Pancreas (tissue), 10 donors: Measurements from ENCODE around the gene MPP3. TPM values are rescaled to one million over a fixed set of nuclear protein-coding genes. Genes with fewer than 3 reads are reported as not detected.

Experiments used
- ATAC-seq, 4 donors: fragments of 200-7000 bp; cut with Tn5 transposase; one replicate each; pipeline versions ENCODE4 v1.8.0 to v1.9.1; 2020; ENCODE audit warnings: mild to moderate bottlenecking in 4 of 4, moderate library complexity in 4 of 4
- DNase-seq, 6 donors: peaks; one replicate each; pipeline ENCODE4 v3.0.0-alpha.2; 2020
- FAIRE-seq: peaks from 2 replicates; lab custom pipeline; 2012; peaks lifted over from hg19 to GRCh38; lab: Jason Lieb, UNC
- H3K27ac ChIP-seq, 4 donors: fragments of 200-600 bp; sonication (generic); 1 replicate in 3 of 4; 2 replicates in 1 of 4; pipeline versions ENCODE4 v1.5.0 to v1.8.0; 2020
- H3K27me3 ChIP-seq, 4 donors: fragments of 200-600 bp; one replicate each; pipeline ENCODE4 v1.8.0; 2021
- H3K36me3 ChIP-seq, 3 donors: fragments of 200-600 bp; sonication (generic) in 1 of 3; one replicate each; pipeline versions ENCODE4 v1.5.0 to v1.8.0; 2020 to 2021
- H3K4me1 ChIP-seq, 3 donors: fragments of 200-600 bp; one replicate each; pipeline ENCODE4 v1.8.0; 2021
- H3K4me3 ChIP-seq, 4 donors: fragments of 200-600 bp; sonication (generic) in 2 of 4; one replicate each; pipeline versions ENCODE4 v1.5.0 to v1.8.0; 2020 to 2021
- H3K9me3 ChIP-seq, 4 donors: fragments of 200-600 bp; one replicate each; pipeline ENCODE4 v1.8.0; 2021
- CTCF ChIP-seq, 4 donors: fragments of 200-600 bp; sonication (generic) in 3 of 4; IDR thresholded peaks; one replicate each; pipeline versions ENCODE4 v1.5.0 to v1.8.0; 2021; ENCODE audit warnings: antibody characterized with exemption in 4 of 4
- WGBS, 2 donors: extraction: QIAGEN DNeasy Blood & Tissue Kit; methylation state at CpG; one replicate each; pipeline ENCODE4 v1.1.7; 2013; 5-methylcytosine and 5-hydroxymethylcytosine counted together
- intact Hi-C, 3 donors: fragments of 100-400 bp; cut with DNase I; formaldehyde crosslinking; loops; one replicate each; pipeline versions ENCODE4 v1.11.1 to v1.14.2; 2022
- polyA plus RNA-seq, 2 donors: library from polyadenylated mRNA; stranded (reverse); fragments of 200-250 nt; gene quantifications; one replicate each; pipeline ENCODE4 v1.2.3, GENCODE V29; 2013
- total RNA-seq, 6 donors: library from RNA; stranded (reverse); fragmentation: NEBNext Ultra II Directional in 4 of 6; extraction: Animal tissue kit (Norgen Biotek cat#: 25700) in 4 of 6; gene quantifications; one replicate each; pipeline versions ENCODE4 v1.2.1 to v1.2.4, GENCODE V29; 2021 to 2023
- donor health status: healthy with polysubstance abuse.
- donor health status: DM: no; HTN: no; CAD: no; lungs with moderate emphysema.
- donor health status: DM: no; HTN: no; CAD: no.
- donor health status: control.
- donor health status: control.
- donor health status: Bipolar disorder and iron deficiency.
- donor health status: DM: yes; HTN: yes; CAD: no.
- donor health status: DM: no; HTN: no; CAD: no.
- donor health status: DM: no; HTN: no; CAD: no.
- donor health status: DM: yes; HTN: yes; CAD: no.

Gene MPP3
- total and polyA plus RNA-seq, 8 donors, result 3.4 to 42.5 (median 6.1) TPM

GRCh38 chr17:43768943-43769342, 64.0 kb downstream of the MPP3 start:
- FAIRE-seq (no peak), DNase-seq (peak in 1 of 6 donors; percentile 25), ATAC-seq (no peak)
- Histone ChIP-seq H3K4me3 (no peak overlapping the region), H3K27me3 (no peaks in the 10 kb centered on the region), H3K27ac (peak overlapping the region in 1 of 4 donors; percentile 4), H3K9me3 (no peaks in the 10 kb centered on the region), H3K36me3 (peaks cover 0 to 44% (median 15%) of the 10 kb centered on the region in 3 donors), H3K4me1 (peaks cover 7 to 15% (median 9%) of the 10 kb centered on the region in 3 donors)
- TF ChIP-seq CTCF (IDR thresholded peaks at IDR 0.05), result no peak
- WGBS, 2 donors, result 90 to 95% methylated on average over 7 of the region's 7 CpGs
- intact Hi-C loops, result no loop called here

GRCh38 chr17:43768382-43768781, 64.6 kb downstream of the MPP3 start:
- no peak for TF ChIP-seq CTCF (IDR thresholded peaks at IDR 0.05)
- Histone ChIP-seq H3K36me3 (peaks cover 0 to 39% (median 9%) of the 10 kb centered on the region in 3 donors), H3K9me3 (no peaks in the 10 kb centered on the region), H3K4me3 (no peak overlapping the region), H3K27ac (peak overlapping the region in 1 of 4 donors; percentile 4), H3K27me3 (no peaks in the 10 kb centered on the region), H3K4me1 (peaks cover 7 to 14% (median 9%) of the 10 kb centered on the region in 3 donors)
- FAIRE-seq (no peak), ATAC-seq (peak in 3 of 4 donors; percentile 28 to 50 (median 49)), DNase-seq (no peak)
- WGBS, 2 donors, result 66 to 67% methylated on average over 9 of the region's 9 CpGs
- intact Hi-C loops, result no loop called here

- Histone ChIP-seq H3K36me3 (peaks cover 0 to 32% (median 7%) of the 10 kb centered on the region in 3 donors), H3K4me3 (no peak overlapping the region), H3K4me1 (peaks cover 7% of the 10 kb centered on the region in 3 donors), H3K27me3 (no peaks in the 10 kb centered on the region), H3K9me3 (no peaks in the 10 kb centered on the region), H3K27ac (no peak overlapping the region)
- WGBS, 2 donors, result 73% methylated on average over 5 of the region's 5 CpGs
- intact Hi-C loops, result no loop called here
- DNase-seq (no peak), FAIRE-seq (no peak), ATAC-seq (no peak)
- TF ChIP-seq CTCF (IDR thresholded peaks at IDR 0.05), result no peak
These were observed 65.3 kb downstream of the MPP3 start for GRCh38 chr17:43767713-43768059.

- 84 to 88% methylated on average over 6 of the region's 6 CpGs for WGBS, 2 donors
- no peak for FAIRE-seq
- Histone ChIP-seq H3K4me1 (peaks cover 2 to 7% (median 2%) of the 10 kb centered on the region in 3 donors), H3K36me3 (peaks cover 0 to 29% (median 7%) of the 10 kb centered on the region in 3 donors), H3K4me3 (no peak overlapping the region), H3K27me3 (no peaks in the 10 kb centered on the region), H3K27ac (no peak overlapping the region), H3K9me3 (no peaks in the 10 kb centered on the region)
- intact Hi-C loops, result no loop called here
- ATAC-seq, result no peak
- no peak for DNase-seq
- no peak for TF ChIP-seq CTCF (IDR thresholded peaks at IDR 0.05)
These were observed 65.8 kb downstream of the MPP3 start for GRCh38 chr17:43767053-43767712.

- no peaks in the 10 kb centered on the region for H3K9me3 ChIP-seq
- ATAC-seq, result peak in 3 of 4 donors; percentile 33 to 74 (median 59)
- TF ChIP-seq CTCF (IDR thresholded peaks at IDR 0.05), result peak in 3 of 4 donors; percentile 59 to 68 (median 60)
- intact Hi-C loops, result no loop called here
- H3K4me1 ChIP-seq, result peaks cover 0 to under 1% (median 0%) of the 10 kb centered on the region in 3 donors
- H3K4me3 ChIP-seq, result no peak overlapping the region
- H3K36me3 ChIP-seq, result peaks cover 0 to 29% (median 7%) of the 10 kb centered on the region in 3 donors
- H3K27me3 ChIP-seq, result no peaks in the 10 kb centered on the region
- FAIRE-seq, result no peak
- DNase-seq, result peak in 3 of 6 donors; percentile 35 to 78 (median 63)
- 56 to 64% methylated on average over 7 of the region's 7 CpGs for WGBS, 2 donors
- no peak overlapping the region for H3K27ac ChIP-seq
These were observed 66.4 kb downstream of the MPP3 start for GRCh38 chr17:43766413-43767052.
